ENCODE data around the gene TBX1.
"Not testable (repeated sequence)": the region's sequence is repeated elsewhere in the genome, so short reads cannot be mapped to it uniquely, and the experiment has no call there.

TBX1 gene

GRCh38 chr22:19785461-19786263 is 25.1 kb downstream of the TBX1 start:
- no peak for DNase-seq

DNA sequence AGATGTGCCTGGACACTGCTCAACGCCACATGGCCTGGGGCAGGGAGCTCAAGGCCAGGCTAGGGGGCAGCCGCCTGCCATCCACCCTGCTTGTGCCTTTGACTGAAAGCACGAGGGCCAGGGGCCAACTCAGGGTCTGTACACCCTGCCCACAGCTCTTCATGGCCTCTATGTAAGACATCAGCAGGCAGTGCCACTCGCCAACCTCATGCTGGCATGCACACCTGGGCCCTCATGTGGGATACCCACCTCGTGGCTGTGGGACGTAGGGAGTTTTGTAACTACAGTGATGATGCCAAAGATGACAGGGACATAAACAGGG is 25.6 kb downstream of the TBX1 start:
- no peak for DNase-seq

GRCh38 chr22:19786959-19787848 is 26.6 kb downstream of the TBX1 start:
- DNase-seq = no peak

DNA sequence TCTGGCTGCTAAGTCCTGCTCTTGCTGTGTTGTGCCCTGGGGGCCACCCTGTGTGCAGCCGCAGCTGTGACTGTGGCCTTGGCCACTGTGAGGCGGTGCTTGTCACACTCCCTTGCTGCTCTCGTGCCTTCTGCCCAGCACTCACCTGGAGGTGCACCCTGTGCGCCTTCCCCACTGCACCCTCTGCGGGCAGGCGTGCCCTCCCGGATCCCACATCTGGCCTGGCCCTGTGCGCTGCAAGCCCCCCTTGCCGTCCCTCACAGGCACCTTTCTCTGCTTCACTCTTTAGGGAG is 27.2 kb downstream of the TBX1 start:
- DNase-seq = no peak

GRCh38 chr22:19788661-19789225 is 28.2 kb downstream of the TBX1 start:
- no peak for DNase-seq

DNA sequence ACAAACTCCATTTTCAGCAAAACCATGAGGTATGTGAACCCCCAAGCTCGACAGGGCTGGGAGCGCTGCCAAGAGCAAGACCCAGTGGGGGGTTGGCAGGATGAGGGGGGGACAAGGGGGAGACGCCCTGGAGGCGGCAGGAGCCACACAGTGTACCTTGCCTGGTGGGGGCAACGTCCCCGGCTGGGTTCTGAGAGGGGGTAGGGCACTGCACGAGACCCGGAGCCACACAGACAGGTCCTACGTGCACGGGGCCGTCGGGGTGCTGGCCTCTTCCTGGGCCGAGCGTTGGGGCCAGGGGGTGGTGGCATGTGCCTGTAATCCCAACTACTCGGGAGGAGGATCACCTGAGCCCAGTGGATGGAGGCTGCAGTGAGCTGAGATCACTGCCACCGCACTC is 28.8 kb downstream of the TBX1 start:
- DNase-seq = no peak

GRCh38 chr22:19789828-19790227 is 29.2 kb downstream of the TBX1 start:
- DNase-seq = no peak

- DNase-seq = no peak
Observed at GRCh38 chr22:19791243-19791642, 30.7 kb downstream of the TBX1 start.

DNA sequence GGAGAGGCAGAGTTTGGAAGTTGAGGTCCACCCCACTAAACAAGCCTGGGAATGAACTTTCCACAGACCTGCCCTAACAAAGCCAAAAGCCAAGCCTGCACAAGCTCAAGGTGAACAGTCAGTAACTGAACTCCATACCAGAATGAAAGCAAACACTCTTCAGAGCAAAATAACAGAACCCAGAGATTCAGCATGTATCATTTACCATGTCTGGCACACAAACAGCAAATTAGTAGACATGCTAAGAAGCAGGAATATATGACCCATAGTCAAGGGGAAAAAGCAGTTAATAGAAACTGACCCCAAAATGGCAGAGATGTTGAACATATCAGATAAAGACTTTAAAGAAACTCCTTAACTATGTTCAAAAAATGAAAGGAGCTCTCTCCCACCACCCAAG is 31.3 kb downstream of the TBX1 start:
- DNase-seq = no peak

GRCh38 chr22:19792383-19792896 is 31.9 kb downstream of the TBX1 start:
- DNase-seq = not testable (repeated sequence)

DNA sequence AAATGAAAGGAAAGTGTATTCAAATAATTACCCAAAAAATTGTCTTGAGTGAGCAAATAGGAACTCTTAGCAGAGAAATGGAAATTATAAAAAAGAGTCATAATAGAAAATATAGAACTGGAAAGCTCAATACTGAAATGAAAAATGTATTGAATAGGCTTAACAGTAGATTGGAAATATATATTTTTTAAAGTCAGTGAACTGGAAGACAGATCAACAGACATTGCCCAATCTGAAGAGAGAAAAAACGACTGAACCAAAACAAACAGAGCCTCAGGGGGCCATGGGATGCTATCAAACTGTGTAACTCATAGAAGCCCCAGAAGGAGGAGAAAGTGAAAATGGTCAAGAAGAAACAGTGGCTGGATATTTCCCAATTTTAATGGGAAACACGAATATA is 32.6 kb downstream of the TBX1 start:
- DNase-seq = no peak

- no peak for DNase-seq
Observed at GRCh38 chr22:19793661-19794310, 33.2 kb downstream of the TBX1 start.

- DNase-seq = no peak
Observed at GRCh38 chr22:19795617-19796008, 35.0 kb downstream of the TBX1 start.

GRCh38 chr22:19796160-19796559 is 35.6 kb downstream of the TBX1 start:
- DNase-seq = no peak

- DNase-seq = no peak
Observed at GRCh38 chr22:19797086-19798002, 36.8 kb downstream of the TBX1 start.

- no peak for DNase-seq
Observed at GRCh38 chr22:19798003-19798665, 37.6 kb downstream of the TBX1 start.

DNA sequence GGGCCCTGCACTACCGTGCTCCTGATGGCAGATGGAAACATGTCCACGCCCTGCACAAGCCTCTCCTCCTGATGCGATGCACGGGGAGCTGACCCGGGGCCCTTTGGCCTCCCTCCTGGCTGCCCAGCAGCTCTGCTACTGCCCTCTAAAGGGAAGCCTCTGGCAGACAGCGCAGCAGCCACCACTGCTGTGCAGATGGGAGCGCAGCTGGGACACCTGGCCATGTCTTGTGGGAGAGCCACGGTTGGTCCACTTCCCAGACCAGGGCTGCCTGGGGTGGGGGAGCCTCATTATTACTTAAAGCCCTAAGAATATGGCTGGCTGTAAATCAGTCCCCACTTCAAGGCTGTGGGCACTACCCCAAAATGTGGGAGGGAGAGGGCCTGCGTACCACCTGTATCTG is 38.3 kb downstream of the TBX1 start:
- DNase-seq = no peak

GRCh38 chr22:19799322-19800190 is 39.0 kb downstream of the TBX1 start:
- no peak for DNase-seq

- DNase-seq = no peak
Observed at GRCh38 chr22:19800306-19800705, 39.7 kb downstream of the TBX1 start.

DNA sequence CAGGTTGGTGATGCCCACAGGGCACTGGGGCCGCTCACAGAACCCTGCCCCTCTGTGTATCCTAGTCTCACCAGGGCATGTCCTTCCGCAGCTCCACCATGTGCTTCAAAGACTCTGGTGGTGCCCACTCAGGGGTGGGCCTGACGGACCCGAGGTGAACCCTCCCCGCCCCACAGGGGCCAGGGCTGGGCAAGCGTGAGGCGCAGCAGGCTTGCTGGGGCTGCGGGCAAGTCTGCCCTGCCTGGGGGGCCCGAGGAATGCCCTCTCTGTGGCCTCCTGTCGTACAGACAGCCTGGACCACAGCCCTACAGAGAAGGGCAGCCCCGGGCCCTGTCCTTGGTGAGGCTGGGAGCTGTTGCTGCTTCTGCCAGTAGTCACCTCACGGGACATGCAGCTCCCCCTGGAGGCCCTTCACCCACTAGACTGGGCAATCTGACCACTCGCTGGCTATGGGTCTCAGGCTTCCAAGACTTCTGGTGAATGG is 40.2 kb downstream of the TBX1 start:
- no peak for DNase-seq
